ENCODE data around the gene YPEL1.
"Not testable (repeated sequence)": the region's sequence is repeated elsewhere in the genome, so short reads cannot be mapped to it uniquely, and the experiment has no call there.

GRCh38 chr22:21720191-21720859 lies 15.3 kb downstream of the YPEL1 start:
- not testable (repeated sequence) for TF ChIP-seq POLR2AphosphoS5 (IDR thresholded peaks at IDR 0.05; ENCODE audit: borderline replicate concordance, low read depth, low read length); EZH2 (IDR thresholded peaks at IDR 0.05); FOXP2 (optimal IDR thresholded peaks at IDR 0.05; ENCODE audit: control extremely low read depth, extremely low read length, insufficient read depth)
